NT2/D1 (cell line): ENCODE measurements around the gene BEAN1.

ENCODE experiments used
- SUZ12 ChIP-seq: IDR thresholded peaks from 2 replicates; pipeline ENCODE4 v1.6.1; 2011; ENCODE audit not compliant: insufficient read length, insufficient read depth; ENCODE audit errors: extremely low read depth
- YY1 ChIP-seq: IDR thresholded peaks from 2 replicates; pipeline ENCODE4 v1.6.1; 2011; ENCODE audit not compliant: insufficient read length, insufficient read depth
- ZNF274 ChIP-seq: IDR thresholded peaks from 2 replicates; pipeline ENCODE4 v1.6.1; 2011; ENCODE audit warnings: mild to moderate bottlenecking, low read depth, low read length

DNA sequence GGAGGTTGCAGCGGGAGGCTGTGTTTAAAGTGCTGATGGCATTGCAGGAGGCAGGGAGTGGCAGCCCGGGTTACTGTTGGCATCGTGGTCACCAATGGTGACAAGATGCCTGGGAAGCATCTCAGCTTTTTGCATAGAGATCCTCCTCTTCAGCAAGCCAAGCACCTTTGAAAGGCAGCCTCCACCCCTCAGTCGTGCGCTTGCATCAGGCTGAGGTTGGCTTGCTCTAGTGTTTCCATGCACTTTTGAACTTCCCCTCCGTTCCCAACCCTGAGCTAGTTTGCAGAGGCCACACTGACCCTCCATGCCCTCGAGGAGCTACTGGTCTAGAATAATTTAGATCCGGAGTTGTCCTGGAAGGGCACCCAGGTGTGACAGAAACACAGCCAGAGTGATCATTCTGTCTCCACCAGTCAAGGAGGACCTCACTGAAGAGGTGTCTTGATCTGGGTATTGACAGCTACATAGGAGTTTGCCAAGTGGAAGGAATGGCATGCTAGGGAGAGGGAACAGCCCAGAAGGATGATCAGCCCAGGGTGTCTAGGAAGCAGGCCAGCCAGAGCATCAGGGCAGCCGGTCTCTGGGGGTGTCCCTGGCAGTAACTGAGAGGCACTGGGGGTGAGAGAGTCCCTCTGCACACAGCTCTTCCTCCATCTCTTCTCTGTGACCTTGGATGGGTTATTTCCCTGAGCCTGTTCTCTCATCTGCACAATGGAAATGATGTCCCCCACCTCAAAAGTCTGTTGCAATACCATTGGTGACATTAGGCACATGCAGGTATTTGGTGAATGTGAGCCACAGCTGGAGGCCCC lies 7.7 kb downstream of the BEAN1 start:
- TF ChIP-seq YY1 (no peak), ZNF274 (no peak), SUZ12 (no peak)
